GM12872 (cell line): ENCODE data around the gene SGPP2.

Source experiments
- TF ChIP-seq, protein P1 (sequence below): IDR thresholded peaks from 3 replicates; pipeline ENCODE4 v1.5.1; 2011; ENCODE audit warnings: low read depth, mild to moderate bottlenecking, low read length, moderate library complexity; ENCODE audit not compliant: insufficient read depth

Gene SGPP2

GRCh38 chr2:222495388-222495787 lies 71.0 kb downstream of the SGPP2 start:
- TF ChIP-seq, protein P1, sequence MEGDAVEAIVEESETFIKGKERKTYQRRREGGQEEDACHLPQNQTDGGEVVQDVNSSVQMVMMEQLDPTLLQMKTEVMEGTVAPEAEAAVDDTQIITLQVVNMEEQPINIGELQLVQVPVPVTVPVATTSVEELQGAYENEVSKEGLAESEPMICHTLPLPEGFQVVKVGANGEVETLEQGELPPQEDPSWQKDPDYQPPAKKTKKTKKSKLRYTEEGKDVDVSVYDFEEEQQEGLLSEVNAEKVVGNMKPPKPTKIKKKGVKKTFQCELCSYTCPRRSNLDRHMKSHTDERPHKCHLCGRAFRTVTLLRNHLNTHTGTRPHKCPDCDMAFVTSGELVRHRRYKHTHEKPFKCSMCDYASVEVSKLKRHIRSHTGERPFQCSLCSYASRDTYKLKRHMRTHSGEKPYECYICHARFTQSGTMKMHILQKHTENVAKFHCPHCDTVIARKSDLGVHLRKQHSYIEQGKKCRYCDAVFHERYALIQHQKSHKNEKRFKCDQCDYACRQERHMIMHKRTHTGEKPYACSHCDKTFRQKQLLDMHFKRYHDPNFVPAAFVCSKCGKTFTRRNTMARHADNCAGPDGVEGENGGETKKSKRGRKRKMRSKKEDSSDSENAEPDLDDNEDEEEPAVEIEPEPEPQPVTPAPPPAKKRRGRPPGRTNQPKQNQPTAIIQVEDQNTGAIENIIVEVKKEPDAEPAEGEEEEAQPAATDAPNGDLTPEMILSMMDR: no peak

DNA sequence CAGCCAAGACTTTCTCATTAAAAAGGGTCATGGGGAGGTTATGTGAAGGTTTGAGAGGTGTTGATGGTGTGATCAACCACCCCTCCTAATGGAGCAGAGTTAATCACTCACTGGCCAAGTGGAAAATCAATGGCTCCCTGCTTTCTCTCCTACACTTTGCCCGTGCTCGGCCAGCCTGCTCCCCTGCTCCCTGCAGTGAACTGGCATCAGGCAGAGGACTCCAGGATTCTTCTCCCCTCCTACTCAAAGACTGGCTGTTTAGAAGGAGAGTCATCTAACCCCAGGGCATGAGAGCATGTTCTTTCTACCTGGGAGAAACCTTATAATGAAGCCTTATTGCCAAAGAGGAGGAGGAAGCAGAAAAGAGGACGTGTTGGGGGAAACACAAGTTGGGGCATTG lies 74.9 kb downstream of the SGPP2 start:
- TF ChIP-seq, protein P1: no peak

- TF ChIP-seq, protein P1: no peak
These were observed 79.8 kb downstream of the SGPP2 start for GRCh38 chr2:222504191-222504590.

DNA sequence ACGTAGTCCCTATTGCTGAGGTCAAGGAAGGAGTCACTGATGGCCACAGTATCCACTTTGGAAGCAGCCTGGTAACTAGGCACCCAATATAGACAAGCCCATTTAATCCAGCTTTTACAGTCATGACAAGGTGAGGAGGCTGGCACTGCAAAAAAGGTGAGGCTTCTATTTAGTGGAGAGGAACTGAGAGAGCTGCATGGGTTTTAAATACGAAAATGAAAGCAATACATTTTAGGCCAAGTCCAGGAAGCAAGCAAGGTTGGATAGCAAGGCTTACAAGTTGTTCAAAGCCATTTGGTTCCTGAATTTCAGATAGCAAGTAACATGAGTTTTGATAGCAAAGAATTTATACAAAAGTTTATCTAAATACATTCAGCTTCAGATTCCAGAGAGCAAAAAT lies 80.4 kb downstream of the SGPP2 start:
- TF ChIP-seq, protein P1: no peak

DNA sequence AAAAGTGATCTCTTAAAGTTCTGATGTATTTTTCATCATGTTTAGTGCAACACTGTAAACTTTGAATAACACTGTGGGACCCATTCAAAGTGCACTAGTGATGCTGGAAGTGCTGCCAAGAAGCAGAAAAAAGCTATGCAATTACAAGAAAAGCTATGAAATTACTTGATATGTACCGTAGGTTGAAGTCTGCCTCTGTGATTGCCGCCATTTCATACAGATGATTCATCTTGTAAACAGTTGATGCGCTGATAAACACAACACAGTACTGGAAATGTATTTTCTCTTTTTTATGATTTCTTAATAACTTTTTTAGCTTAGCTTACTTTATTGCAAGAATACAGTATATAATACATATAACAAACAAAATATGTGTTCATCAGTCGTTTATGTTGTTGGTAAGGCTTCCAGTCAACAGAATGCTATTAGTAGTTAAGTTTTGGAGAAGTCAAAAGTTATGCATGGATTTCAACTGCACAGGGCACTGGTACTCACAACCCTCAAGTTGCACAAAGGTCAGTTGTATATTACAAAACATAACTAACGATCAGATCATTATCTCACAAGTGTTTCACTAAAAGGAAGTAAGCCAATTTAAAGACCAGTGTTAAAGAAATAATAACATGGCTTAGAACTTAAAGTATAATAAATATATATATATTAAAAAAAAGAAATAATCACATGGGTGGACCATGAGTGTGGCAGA lies 82.0 kb downstream of the SGPP2 start:
- TF ChIP-seq, protein P1: no peak

- TF ChIP-seq, protein P1: no peak
These were observed 90.6 kb downstream of the SGPP2 start for GRCh38 chr2:222514901-222515300.

DNA sequence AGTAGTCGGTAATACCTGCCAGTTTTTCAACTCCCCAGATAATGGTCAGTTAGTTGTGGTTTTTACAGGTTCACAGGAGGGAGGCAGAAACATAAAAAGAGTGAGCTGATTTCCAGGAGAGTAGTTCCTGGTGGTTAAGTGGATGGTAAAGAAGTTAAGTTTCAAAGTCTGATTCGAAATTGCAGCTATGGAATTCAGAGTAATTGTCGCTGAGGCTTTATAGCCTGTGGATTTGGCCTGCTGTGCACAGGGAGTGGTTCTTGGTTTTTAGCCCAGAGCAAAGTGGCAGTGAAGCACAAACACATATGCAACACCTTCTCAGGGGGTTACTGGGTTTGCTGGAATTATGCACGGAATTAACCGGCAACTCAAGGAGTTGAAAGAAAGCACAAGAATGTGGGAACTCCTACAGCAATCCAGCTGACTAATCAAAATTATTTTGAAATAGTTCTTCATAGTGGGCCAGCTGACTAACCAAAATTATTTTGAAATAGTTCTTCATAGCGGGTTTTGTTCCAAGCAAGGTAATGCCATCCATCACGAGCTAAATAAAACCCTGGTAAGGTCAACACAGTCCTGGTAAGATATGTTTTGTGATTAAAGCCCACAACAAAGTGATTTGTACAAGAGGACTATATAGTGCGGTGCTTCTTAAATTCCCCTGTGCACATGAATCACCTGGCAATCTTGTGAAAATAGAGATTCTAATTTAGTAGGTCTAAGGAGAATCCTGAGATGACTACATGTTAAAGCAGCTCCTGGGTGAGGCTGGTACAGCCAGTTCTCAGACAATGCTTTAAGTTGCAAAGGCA lies 94.4 kb downstream of the SGPP2 start:
- TF ChIP-seq, protein P1: no peak
